ENCODE data around the gene HERC5.

DNA sequence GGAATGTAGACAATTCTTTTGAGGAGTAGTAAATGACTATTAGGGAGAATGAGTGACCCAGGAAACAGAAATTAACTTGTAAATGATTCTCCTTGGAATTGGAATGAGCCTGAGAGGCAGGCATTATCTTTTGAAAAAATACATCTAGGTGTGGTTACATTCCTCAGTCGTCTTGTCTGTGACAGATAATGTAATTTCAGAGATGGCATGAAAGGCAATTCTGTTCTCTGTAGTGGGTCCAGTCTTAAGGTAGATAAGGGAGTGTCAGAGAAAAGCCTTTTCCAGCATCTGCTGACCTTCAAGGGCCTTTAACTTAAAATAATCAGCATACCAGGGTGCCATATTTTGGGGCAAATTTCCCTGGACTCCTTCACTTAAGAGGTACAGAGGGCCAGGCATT lies 43.1 kb upstream of the HERC5 start:
- TF ChIP-seq, protein P1, sequence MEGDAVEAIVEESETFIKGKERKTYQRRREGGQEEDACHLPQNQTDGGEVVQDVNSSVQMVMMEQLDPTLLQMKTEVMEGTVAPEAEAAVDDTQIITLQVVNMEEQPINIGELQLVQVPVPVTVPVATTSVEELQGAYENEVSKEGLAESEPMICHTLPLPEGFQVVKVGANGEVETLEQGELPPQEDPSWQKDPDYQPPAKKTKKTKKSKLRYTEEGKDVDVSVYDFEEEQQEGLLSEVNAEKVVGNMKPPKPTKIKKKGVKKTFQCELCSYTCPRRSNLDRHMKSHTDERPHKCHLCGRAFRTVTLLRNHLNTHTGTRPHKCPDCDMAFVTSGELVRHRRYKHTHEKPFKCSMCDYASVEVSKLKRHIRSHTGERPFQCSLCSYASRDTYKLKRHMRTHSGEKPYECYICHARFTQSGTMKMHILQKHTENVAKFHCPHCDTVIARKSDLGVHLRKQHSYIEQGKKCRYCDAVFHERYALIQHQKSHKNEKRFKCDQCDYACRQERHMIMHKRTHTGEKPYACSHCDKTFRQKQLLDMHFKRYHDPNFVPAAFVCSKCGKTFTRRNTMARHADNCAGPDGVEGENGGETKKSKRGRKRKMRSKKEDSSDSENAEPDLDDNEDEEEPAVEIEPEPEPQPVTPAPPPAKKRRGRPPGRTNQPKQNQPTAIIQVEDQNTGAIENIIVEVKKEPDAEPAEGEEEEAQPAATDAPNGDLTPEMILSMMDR (IDR thresholded peaks at IDR 0.05) = no peak
- no peak for TF ChIP-seq POLR2A (IDR thresholded peaks at IDR 0.05)
